ENCODE measurements around the gene CRHR2.
"Not testable (repeated sequence)": the region's sequence is repeated elsewhere in the genome, so short reads cannot be mapped to it uniquely, and the experiment has no call there.

Gene CRHR2

DNA sequence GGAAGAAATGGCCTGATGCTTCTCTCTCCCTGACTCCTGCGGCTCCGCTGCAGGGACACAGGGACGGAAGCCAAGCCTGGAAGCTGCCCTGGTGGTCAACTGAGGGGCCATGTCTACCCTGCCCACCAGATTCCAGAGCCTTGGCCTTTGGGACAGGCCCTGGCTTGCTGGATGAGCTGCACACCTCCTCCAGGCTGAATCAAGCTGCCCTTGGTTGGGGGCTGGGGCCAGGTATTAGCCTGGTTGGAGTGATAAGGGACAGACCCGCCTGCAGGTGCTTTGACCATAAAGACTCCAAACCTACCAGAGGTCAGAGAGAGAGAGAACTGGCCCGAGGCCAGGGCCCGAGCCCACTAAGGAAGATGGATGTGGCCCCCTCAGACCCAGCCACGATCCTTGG, 30.1 kb downstream of the CRHR2 start:
- no peak for DNase-seq

DNA sequence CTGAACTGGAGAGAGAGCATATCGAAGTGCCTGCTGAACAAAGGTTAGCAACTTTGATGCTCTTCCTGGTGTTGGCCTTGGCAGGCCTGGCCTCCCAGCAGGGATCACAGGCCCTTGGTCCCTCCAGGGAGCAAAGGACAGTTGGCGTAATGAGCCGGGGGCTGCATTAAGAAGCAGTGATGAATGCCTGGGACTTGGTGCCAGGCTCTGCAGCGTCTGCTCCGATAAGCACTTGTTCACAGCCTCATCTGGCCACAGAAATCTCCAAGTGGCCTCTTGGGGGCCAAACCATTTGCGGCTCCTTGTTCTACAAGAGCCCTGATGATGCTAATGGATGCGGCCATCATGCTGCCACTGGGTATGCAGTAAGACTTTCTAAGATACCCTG, 31.8 kb downstream of the CRHR2 start:
- no peak for DNase-seq

DNA sequence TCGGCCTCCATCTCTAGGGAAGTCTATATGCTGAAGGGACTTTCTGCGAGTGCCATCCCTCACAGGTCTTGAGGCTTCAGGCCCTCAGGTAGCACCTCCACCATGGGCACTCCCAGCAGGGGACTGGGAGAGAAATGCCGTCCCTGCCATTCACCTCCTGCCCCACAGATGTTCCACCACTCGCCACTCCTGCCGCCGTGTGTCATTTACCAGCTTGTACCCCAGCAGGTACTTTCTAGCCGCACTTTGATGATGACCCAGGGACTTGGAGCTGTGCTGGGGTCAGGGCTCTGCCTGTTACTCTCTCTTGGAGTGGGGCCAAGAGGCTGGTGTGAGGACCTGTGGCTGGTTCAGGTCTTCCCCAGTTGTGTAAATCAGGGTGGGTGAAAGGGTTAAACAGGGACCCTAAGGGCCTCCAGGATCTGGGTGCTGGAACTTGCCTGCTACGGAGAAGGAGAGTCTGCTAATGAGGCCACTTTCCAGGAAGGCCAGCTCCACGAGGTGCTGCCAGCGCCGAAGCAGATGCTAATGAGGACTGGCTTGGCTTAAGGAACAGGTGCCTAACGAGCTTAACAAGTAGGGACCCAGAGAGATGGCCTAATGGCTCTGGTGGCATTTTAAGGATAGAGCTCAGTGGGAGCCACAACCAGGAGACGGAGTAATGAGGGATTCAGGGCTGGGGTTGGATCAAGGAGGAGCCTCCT, 32.4 kb downstream of the CRHR2 start:
- DNase-seq = no peak

DNA sequence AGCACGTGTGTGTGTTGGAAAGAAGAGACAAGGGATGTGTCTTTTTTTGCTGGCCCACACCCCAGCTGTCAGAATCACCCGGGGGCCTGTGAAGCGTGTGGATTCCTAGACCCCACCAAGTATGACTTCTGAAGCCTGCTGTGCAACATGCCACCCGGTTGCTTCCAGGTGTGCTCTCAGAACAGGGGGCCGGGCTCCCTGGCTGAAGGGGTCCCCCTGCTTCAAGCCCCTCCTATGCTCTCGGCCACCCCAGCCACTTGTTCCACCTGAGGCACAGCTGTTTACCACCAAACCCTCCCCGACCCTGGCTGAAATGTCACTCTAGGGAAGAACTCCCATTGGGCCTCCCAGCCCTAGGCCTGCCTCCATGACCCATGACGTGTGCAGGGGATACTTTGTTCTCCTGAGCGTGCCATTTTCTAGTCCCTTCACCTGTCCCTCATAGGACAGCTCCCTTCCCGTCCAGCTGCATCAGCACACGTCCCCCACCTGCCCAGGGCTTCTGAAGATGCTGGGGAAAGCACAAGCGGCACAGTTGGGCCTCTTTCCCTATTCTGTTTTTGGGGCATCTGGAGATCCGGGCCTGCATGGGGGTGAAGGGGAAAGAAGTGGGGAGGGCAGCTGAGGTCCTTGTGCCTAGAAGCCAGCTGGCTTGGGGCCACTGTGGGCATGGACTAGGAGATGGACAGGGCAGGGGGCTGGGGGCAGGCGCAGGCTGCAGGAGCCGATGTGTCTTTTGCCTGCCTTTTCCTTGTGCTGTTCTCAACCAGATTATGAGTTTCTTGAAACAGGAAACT, 33.3 kb downstream of the CRHR2 start:
- DNase-seq = no peak

DNA sequence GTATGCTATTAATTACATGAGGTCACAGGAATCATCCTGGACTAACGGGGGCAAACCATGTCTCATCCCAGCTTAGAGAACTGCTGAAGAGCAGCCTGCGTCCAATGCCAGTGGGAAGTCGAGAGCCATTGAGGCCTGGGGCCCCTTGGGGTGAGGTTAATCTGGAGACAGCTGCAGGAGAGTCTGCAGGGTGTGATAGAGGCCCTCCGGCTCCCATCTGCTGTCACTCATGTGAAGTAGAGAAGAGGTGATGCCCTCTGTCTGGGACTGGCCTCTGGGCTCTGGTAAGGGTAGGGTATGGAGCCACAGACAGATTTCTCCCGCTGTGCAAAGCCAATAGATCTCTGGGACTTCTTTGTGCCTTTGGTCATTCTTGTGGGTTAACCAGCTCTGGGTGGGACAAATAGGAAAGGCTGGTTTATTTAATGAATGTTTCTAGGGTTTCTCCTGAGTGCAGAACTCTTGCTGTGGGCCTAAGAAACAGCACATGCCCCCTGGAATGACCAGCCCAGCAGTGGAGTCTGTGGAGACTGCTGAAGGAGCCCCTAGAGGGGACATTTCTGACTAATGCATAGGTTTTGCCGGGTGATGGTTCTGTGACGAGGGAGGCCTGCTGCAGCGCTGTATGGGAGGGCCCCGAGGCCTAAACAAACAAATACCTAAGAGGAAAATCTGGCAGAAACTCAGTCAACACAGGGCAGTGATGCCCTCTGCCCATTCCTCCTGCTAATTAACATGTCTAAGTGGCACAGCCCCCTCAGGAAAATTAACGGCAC, 34.5 kb downstream of the CRHR2 start:
- DNase-seq = no peak

DNA sequence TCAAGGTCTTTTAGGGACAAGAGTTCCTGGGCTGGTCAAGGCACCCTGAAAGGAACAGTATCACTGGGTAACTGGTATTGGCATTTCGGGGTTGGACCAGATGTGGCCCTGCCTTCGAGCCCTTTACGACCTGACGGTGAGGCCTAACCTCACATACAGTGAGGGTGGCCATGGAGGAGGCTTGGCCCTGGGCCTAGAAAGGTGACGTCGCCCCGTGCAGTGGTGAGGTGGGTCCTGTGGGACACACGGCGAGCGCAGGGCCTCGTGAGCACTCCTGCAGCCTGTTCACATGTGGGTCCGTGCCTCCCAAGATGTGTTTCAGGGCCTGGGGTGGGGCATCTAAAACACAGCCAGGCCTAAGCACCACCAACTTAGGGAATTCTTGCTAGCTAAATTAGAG, 36.1 kb downstream of the CRHR2 start:
- DNase-seq = no peak

DNA sequence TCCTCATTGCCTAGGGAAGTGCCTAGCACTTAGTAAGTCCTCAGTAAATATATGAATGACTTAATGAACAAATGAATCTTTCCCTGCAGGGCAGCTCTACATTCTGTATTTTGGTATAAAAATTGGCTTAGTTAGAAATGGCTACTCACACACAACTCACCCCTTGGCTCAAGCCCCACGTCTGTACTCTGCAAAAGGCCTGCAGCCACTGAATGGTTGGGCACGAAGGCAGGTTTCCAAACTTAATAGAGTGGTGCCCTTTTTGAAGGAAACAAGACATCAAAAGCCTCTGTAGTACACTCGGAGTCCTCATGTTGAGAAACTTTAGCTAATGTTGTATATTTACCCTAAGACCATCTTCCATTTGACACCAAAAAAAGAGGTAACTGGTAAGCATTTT, 36.6 kb downstream of the CRHR2 start:
- no peak for DNase-seq

DNA sequence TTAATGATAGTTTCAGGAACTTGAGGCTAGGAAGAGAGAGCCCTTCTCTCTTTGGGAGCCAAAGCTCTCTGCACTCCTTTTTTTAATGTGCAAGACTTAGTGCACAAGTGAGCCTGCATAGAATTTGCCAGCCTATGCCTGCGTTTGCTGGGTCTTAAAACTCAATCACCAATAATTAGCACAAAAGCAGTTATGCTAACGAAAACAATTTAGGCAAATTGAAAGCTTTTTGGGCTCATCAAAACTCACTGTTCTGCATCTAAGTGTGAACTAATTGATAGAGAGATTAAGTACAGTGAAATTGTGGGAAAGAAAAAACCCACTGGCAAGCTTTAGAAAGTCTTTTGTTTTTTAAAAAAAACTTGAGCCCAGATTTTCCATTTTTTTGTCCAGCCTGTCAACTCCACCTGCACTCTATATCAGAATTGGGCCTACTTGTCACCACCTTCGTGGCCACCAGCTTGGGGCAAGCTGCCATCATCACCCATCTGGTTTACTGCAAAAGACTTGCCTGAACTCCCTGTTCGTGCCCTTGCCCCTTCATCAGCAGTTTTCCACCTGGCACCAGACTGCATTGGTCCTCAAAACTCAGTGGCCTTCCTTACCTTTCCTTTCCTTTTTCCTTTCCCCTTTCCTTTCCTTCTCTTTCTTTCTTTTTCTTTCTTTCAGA, 37.8 kb downstream of the CRHR2 start:
- DNase-seq = no peak

DNA sequence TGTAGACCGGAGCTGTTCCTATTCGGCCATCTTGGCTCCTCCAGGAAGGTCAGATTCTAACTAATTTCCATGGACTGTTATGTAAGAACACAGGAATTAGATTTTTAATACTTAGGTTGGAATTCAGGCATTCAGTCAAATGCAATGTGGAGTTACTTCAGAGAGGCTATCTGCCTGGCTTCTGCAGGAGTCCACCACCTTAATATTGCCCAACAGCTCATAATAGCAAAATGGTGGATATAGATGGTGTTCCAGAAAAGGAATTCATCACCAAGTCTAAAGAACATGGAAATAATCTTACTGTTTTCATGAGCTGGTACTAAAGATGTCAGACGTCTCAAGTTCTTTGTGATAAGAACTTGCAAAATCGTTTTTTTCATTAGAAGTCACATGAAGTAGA, 39.5 kb downstream of the CRHR2 start:
- DNase-seq = no peak

DNA sequence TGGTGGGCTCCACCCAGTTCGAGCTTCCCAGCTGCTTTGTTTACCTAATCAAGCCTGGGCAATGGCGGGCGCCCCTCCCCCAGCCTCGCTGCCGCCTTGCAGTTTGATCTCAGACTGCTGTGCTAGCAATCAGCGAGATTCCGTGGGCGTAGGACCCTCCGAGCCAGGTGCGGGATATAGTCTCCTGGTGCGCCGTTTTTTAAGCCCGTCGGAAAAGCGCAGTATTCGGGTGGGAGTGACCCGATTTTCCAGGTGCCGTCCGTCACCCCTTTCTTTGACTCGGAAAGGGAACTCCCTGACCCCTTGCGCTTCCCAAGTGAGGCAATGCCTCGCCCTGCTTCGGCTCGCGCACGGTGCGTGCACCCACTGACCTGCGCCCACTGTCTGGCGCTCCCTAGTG, 39.9 kb downstream of the CRHR2 start:
- not testable (repeated sequence) for DNase-seq

DNA sequence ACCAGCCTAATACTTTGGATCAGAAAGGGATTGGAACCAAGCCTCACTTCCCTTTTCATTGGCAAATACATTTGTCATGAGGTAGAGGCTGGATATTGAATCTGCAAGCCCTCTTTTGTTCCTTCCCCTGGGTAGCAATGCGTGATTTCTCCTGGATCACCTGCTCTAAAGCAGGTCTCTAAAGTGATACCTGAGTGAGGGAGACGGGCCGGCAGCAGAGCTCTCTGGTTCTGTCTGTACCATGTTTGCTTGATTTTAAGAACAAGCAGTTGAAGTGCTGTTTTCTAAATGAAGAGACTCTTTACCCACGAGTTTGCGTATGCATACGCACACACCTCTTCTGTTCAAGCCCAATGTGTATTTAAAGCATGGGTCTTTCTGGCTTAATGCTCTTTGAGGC, 46.5 kb downstream of the CRHR2 start:
- DNase-seq = no peak

DNA sequence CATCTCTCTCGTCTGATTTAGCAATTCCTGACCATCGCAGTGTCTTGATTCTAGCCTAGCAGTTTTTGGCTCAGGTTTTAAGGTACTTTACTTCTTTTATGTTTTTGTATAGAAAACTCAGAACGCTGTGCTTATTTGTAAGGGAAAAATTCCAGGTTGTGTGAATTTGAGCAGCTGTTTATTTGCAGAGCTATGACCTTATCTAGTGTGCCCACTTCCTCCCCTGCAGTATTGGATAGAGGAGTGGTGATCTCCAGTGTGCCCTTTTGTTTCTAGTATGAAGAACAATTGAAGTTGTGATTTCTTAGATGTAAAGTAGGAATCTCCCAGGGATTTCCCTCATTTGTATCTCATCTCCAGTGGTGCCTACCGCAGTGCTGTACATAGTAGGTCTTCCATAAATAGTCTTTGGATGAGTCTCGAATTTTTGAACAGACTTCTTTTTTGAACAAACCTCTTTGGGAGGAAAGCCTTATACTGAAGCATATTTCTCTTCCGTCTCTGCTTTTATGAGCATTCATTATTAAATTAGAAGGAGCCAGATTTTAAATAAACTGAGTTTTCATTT, 47.5 kb downstream of the CRHR2 start:
- DNase-seq = no peak

DNA sequence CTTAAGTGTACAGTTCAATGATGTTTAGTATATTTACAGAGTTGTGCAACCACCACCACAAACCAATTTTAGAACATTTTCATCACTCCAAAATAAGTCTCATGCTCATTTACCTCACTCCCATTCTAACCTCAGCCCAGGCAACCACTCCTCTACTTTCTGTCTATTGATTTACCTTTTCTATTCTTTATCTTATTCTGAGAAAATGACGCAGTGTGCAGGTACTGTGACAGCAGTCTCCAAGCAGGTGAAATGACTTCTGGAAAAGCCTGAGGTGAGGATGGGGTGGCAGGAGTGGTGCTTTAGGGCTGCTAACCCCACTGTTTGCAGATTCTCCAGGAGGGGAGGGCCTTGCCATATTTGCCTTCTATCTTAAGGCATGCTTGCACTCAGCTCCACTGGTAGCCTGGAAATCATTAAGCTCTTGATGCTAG, 48.0 kb downstream of the CRHR2 start:
- no peak for DNase-seq

DNA sequence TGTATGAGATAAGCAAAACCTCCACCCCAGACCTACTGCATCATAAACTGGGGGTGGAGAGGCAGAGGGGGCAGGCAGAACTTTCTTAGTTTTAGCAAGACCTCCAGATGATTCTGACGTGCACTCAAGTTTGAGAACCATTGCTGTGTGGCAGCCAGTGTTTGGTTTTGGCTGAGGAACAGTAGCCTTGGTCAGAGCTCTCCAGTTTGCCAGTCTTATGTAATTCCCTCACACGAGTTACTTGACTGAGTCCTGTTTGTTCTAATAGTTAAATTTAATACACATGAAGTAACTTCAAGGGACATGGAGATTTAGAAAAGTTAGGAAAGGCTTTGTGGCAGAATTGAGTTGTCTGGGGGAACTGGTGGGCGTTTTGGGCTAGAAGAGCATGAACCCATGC, 49.0 kb downstream of the CRHR2 start:
- DNase-seq = no peak

DNA sequence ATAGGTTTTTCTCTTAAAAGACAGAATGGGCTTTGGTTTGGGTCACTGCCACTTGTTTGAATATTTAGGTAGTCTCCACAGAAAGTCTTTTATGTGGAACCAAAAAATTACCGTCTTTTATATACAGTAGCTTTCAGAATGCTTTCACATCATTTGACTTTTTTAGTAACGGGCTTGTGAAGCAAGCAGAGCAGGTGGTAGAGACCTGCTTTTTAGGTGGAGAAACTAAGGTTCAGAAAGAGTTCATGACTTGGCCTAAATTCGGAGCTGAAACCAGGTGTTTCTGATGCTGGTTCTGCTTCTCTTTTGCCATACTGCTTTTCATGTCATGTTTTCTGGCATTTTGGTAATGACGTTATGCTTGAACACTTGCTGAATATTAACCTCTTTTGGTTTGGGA, 51.3 kb downstream of the CRHR2 start:
- no peak for DNase-seq

DNA sequence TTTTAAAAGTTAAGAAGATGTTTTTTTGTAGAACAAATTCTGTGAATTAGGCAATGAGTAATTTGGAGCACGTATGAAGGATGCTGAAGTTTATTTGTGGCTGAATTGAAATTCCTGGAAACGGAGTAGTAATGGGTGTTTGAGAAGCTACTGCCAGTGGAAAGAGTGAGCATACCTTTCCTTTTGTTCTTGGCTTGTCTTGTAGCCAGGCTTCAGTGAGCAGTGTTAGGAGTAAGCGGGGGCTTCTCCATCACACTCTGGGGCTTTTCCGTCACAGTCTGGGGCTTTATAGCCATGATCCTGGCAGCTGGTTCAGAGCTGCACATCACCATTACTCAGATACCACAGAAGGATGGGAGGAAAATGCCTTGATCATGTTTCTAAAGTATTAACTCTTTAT, 55.2 kb downstream of the CRHR2 start:
- no peak for DNase-seq

DNA sequence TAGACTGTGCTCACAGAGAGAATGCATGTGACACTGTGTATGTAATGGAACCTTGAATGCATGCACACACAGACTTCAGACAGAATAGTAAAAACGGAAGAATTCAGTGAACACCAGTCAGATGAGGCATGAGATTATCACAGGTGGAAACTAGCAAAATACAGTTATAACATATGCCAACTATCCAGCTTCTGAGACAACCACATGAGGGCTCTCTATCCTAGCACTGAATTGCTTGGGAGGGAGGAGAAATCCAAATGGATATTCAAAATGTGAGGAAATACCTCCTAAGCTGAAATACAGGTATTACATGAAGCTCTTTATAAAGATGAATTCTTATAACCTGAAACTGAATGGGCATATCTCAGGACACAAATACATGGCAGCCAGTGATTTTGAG, 57.0 kb downstream of the CRHR2 start:
- DNase-seq = no peak

DNA sequence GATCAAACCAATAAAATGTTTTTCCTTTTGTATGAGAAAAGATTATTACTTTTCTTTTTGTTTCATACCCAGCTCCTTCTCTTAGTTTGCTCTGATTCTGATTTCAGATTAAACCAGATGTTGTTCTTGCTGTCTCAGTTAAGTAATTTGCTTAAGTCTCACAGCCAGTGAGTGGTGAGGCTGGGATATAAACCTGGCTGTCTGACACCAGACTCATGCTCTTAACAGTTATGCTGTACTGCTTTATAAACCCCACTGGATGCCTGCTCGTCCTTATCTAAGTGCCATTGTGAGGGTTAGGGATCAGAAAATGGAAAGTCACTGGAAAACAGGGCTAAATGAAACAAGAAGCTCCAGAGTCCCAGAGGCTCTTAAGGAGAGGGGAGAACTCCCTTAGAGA, 63.3 kb downstream of the CRHR2 start:
- DNase-seq = no peak

DNA sequence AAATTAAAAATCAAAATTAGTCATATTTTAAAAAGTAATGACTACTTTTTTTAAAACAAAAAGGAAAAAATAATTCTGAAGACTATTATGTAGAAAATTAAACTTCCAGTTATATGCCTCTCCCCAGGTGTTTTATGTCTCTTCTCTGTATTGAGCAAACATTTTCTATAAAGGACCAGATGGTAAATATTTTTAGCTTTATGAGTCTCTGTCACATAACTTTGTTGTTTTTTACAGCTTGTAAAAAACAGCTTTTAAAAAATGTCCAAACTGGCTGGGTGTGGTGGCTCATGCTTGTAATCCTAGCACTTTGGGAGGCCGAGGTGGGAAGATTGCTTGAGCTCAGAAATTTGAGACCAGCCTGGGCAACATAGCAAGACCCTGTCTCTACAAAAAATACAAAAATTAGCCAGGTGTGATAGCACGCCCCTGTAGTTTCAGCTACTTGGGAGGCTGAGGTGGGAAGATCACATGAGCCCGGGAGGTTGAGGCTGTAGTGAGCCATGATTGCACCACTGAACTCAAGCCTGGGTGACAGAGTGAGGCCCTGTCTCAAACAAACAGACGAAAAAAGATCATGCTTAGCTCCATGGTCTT, 64.1 kb downstream of the CRHR2 start:
- DNase-seq = no peak

DNA sequence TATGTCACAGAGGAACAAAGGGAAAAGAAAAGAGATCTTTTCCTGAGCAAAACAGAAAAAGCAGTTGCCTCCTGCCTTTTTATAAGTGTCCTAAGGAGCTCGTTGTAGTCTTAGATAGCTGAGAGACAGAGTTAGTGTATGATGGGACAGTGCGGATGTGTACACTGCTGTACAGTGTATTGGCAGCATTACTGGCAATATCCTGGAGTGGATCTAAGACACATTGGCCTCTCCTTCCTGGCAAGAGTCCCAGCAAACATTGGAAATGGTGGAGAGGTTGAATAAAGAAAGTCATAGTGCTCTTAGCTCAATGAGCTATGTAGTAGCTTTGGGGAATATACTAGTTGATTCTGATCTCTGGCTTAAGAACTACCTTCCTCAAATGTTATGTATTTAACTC, 64.9 kb downstream of the CRHR2 start:
- no peak for DNase-seq

DNA sequence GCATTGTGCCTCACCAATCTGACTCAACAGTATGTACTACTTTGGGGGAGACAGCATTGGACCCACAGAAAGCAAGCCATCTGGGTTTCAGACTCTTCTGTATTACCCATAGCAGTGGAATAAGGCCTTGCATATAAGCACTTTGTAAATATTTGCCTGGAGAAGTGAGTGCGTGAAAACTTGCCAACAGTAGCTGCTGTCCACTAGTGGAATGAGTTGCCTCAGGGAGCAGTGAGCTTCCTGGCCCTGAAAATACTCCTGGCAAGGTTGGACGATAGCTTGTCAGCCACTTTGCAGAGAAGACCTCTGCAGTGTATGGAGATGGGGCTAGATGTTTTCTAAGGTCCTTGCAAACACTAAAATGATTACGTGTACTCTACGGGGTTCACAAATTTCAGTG, 65.9 kb downstream of the CRHR2 start:
- DNase-seq = no peak

Data from CD4-positive, alpha-beta T cell treated with Interleukin-21 for 1 hour (primary cell).